Fibroblast of villous mesenchyme (primary cell): Measurements from ENCODE around the gene KCNH2. TPM values are rescaled to one million over a fixed set of nuclear protein-coding genes. Genes with fewer than 3 reads are reported as not detected.

Experiments
- DNase-seq: peaks from one replicate; pipeline ENCODE4 v3.0.0-alpha.2; 2010; ENCODE audit warnings: low read depth
- H3K4me3 ChIP-seq: 2 replicates; pipeline ENCODE4 v1.5.1; 2011; ENCODE audit warnings: low read depth, mild to moderate bottlenecking, low read length
- CTCF ChIP-seq: IDR thresholded peaks from 2 replicates; pipeline ENCODE4 v1.5.1; 2012; ENCODE audit warnings: low read depth, mild to moderate bottlenecking, low read length; ENCODE audit not compliant: insufficient read depth
- total RNA-seq: library from RNA; depleted of rRNA; stranded (reverse); fragments of >200 nt; gene quantifications from 2 replicates; pipeline ENCODE4 v1.2.3, GENCODE V29; 2012

KCNH2 gene
- total RNA-seq, 1 donor, result 2.6 TPM

- no peak for DNase-seq
- no peak for TF ChIP-seq CTCF
- H3K4me3 ChIP-seq, result no peak overlapping the region
These were observed 54.9 kb downstream of the KCNH2 start for GRCh38 chr7:150923196-150923595.

DNA sequence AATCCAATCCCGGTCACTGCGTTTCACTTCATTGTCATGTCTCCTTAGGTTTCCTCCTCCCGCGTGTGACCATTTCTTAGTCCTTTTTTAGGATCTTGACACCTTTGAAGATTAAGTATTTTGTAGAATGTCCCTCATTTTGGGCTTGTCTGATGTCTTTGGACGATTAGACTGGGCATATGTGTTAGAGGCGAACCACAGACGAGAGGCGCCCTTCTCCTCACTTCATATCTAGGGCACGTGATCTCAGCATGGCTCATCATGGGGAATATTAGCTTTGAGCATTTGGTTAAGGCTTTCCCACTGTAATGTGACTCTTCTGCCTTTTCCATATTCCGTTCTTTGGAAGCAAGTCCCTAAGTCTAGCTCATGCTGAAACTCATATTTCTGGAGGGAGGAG is 59.0 kb downstream of the KCNH2 start:
- DNase-seq, result no peak
- no peak for TF ChIP-seq CTCF
- no peak overlapping the region for H3K4me3 ChIP-seq

- TF ChIP-seq CTCF, result no peak
- no peak overlapping the region for H3K4me3 ChIP-seq
- DNase-seq, result no peak
These were observed 59.7 kb downstream of the KCNH2 start for GRCh38 chr7:150918378-150918777.

DNA sequence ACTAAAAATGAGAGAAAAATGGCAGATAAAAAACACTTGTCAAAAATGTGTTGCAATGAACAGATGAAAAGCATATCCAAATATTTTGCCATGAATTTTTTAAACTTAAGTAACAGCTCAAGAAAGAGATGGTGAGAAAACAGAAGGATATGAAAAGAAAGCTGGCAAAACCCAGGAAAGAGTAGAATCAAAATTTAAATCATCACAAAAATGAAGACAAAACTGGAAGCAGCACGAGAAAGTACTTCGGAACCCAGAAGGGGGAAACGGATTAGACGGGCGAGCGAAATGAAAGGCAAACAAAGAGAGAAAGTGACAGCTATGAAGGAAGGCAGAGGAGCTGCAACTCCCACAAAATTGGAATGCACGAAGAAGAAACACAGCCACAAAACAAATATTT is 60.2 kb downstream of the KCNH2 start:
- peak; percentile 34 for DNase-seq
- no peak overlapping the region for H3K4me3 ChIP-seq
- no peak for TF ChIP-seq CTCF

- TF ChIP-seq CTCF, result no peak
- H3K4me3 ChIP-seq, result no peak overlapping the region
- no peak for DNase-seq
These were observed 61.5 kb downstream of the KCNH2 start for GRCh38 chr7:150916670-150917069.

DNA sequence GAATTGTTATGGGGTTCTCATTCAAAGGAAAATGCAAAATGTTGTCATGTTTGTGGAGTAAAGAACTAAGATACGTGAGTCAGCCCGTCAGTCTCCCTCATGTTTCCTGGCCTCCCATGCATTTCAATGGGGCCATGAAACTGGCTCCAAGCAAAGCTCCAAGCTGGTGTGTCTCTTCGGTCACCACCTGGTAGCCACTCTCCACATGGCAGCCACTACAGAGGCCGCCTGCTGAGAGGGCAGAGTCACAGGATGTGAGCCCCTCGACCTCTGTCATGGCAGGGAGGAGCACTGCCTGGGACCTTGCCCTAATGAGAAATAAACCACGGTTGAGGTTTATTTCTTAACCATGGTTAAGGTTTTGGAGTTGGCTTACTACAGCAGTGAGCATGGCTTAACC is 63.2 kb downstream of the KCNH2 start:
- H3K4me3 ChIP-seq, result no peak overlapping the region
- TF ChIP-seq CTCF, result no peak
- no peak for DNase-seq

DNA sequence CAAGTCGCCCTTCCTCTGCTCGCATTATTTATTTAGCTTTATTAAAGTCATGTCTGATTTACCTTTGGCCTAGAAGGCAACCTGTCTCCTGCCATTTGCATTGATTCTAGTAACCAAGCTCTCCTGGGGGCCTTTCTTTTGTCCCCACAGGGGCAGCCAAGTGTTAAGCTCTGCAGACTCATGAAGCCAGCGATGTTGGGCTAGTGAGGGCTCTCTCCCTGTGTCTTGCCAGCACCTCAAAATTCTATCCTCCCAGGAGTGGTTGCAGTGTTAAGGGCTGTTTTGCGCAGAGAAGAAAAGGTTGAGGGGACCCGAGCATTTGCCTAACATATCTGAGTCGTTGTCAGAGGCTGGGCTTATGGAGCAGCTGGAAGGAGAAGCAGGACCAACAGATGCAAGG is 63.9 kb downstream of the KCNH2 start:
- H3K4me3 ChIP-seq, result no peak overlapping the region
- no peak for DNase-seq
- TF ChIP-seq CTCF, result no peak
